Medulla oblongata (tissue), 1 donor: ENCODE measurements around the gene POU2F3.
"Not testable (repeated sequence)": the region's sequence is repeated elsewhere in the genome, so short reads cannot be mapped to it uniquely, and the experiment has no call there.

Experiments used
- DNase-seq: peaks from one replicate; pipeline ENCODE4 v3.0.0-alpha.2; 2015; ENCODE audit errors: extremely low spot score

The POU2F3 gene

DNA sequence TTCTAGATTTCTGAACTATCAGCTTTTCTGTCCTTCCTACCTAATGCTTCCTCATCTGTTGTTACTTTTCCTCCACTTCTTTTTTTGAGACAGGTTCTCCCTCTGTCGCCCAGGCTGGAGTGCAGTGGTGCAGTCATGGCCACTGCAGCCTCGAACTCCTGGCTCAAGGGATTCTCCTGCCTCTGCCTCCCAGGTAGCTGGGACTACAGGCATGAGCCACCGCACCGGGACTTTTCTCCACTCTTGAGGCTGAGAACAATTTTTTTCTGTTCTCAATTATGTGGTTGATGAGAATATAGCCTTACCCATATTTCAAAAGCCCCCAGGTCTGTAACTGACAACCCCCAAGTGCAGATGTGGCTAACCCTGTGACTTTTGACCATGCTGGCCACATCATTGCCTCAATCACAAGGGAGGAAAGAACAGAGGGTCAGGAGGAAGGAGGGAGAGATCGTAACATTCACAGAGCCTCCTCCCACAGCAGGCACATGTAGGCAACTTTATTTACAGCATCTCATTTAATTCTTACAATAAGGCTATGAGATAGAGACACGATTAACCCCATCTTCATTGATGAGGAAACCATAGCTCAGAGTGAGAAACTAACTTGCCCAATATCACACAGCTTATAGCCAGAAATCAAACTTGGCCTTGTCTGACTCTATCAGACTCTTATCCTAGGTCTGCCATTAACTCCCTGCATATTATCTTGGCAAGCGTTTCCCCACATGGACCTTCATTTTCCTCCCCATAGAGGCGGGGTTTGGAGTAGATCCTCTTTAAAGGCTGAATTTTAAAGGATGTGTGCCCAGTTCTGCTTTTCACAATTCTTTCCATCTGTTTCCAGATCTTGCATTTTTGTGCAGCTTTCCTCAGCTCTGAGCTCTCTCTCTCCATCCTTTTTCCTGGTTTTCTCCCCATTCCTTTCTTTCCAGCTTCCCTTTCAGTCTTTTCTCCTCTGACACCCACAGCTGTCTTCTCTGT, 9.6 kb downstream of the POU2F3 start:
- no peak for DNase-seq

GRCh38 chr11:120253377-120253776, 13.4 kb downstream of the POU2F3 start:
- not testable (repeated sequence) for DNase-seq

GRCh38 chr11:120254788-120255518, 15.0 kb downstream of the POU2F3 start:
- DNase-seq, result no peak

- DNase-seq, result no peak
These were observed 15.6 kb downstream of the POU2F3 start for GRCh38 chr11:120255519-120255866.

GRCh38 chr11:120256178-120256577, 16.2 kb downstream of the POU2F3 start:
- DNase-seq, result no peak

- no peak for DNase-seq
These were observed 16.8 kb downstream of the POU2F3 start for GRCh38 chr11:120256779-120257178.

- no peak for DNase-seq
These were observed 17.4 kb downstream of the POU2F3 start for GRCh38 chr11:120257346-120257745.

GRCh38 chr11:120258661-120259060, 18.7 kb downstream of the POU2F3 start:
- DNase-seq, result no peak

GRCh38 chr11:120259241-120259640, 19.3 kb downstream of the POU2F3 start:
- no peak for DNase-seq

- DNase-seq, result no peak
These were observed 20.1 kb downstream of the POU2F3 start for GRCh38 chr11:120259988-120260565.

- DNase-seq, result no peak
These were observed 20.7 kb downstream of the POU2F3 start for GRCh38 chr11:120260616-120261015.

DNA sequence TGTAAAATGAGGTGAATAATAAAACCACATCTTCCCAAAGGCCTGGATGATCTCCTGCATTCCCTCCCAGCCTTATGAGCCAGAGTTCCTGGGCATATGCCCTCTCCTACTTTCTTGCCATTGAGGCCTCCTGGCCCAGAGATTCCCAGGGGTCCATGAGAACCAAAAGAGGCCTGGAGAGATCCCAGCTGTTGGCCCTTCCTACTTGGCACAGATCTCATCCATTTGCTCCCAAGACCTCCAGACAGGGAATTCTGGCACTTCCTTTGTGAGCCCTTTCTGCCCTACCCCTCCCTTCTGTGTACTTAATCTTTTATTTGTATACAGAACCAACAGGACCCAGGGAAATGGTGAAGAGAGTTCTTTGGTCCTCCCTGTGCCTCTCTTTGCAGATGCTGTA, 21.4 kb downstream of the POU2F3 start:
- no peak for DNase-seq

DNA sequence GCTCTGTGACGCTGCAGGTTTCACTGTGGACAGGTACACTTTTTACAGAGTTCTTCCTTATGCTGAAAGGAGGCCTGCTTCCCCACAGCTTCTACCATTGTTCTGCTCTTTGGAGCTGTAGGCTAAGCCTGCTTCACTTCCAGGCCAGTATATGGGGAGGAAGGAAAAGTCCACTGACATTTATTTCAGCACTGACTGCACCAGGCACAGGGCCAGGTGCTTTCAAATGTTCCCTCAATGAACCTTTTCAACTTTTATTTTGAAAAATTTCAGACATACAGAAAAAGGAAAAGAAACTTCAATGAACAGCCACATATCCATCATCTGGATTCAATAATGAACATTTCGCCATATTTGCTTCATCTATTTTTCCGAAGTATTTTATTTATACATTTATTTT, 22.0 kb downstream of the POU2F3 start:
- no peak for DNase-seq

DNA sequence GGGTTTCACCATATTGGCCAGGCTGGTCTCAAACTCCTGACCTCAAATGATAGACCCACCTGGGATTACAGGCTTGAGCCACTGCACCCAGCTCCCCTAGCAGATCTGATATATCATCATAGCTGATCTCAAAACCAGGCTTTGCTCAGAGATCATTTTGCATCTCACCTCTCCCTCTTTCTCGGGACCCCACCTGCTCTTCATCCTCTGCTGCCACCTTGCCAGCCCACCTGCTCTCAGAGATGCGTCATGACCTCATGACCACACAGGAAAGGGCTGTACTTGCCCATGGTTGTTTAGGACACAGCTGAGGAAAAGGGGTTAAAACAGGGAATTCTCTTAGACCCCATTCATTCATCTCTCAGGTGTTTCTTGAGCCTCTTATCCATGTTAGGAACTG, 27.4 kb downstream of the POU2F3 start:
- DNase-seq, result no peak

DNA sequence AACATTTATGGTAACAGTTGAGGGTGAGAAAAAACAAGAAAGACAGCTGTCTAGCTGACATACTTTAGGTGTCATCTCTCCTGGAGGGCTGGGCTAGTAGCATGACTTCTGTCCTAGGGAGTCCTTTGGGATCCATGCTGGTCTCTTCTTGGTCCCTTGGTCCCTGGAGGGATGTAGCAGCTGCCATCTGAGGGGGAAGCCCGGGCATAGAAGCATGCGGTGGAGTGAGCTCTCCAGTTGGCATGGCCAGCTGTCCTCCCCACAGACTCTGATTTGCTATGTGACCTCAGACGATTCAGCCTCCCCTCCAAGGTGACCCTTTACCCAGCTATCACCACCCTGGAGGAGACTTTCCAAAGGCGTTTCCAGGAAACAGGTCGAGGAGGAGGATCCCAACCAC, 28.7 kb downstream of the POU2F3 start:
- DNase-seq, result no peak

DNA sequence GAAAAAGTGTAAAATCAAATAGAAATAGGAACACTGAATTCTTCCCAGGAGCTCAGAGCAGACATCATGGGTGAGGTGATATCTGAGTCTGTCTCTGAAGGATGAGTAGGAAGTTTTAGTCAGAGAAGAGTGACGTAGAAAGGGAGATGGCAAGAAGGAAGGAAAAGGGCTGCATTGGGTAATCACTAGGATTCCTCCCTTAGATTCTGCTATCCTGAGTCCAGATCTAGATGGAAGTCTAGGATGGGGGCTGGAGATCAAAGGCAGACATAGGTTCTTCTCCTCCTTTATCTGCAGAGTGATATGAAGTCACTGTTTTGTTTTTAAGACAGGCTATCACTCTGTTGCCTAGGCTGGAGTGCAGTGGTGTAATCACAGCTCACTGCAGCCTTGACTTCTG, 30.4 kb downstream of the POU2F3 start:
- DNase-seq, result no peak

GRCh38 chr11:120271672-120272071, 31.7 kb downstream of the POU2F3 start:
- DNase-seq, result no peak

GRCh38 chr11:120272303-120272702, 32.4 kb downstream of the POU2F3 start:
- DNase-seq, result no peak

DNA sequence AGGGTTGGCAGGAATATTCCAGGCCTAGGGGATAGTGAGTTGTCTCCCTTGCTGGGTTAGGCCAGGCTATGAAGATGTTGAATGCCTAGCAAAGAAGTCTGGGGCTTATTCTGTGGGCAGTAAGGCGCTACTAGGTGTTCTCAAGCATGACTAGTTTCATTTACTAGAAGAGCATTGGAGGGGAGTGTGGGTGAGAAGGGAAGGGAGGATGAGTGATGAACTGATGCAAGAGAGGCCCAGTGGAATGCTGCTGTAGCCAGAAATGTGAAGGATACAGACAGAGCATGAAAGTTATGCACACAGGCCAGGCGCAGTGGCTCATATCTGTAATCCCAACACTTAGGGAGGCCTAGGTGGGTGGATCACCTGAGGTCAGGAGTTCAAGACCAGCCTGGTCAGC, 33.5 kb downstream of the POU2F3 start:
- no peak for DNase-seq

DNA sequence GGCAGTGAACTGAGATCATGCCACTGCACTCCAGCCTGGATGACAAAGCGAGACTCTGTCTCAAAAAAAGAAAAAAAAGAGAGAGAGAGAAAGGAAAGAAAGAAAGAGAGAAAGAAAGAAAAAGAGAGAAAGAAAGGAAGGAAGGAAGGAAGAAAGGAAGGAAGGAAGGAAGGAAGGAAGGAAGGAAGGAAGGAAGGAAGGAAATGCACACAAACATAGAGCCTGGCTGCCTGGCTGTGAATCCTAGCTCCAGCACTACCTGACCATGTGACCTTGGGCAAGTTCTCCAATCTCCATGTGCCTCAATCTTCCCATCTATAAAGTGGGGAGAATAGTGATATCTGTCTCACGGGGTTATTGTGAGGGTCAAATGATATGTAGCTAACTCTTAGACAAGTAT, 34.0 kb downstream of the POU2F3 start:
- DNase-seq, result not testable (repeated sequence)

DNA sequence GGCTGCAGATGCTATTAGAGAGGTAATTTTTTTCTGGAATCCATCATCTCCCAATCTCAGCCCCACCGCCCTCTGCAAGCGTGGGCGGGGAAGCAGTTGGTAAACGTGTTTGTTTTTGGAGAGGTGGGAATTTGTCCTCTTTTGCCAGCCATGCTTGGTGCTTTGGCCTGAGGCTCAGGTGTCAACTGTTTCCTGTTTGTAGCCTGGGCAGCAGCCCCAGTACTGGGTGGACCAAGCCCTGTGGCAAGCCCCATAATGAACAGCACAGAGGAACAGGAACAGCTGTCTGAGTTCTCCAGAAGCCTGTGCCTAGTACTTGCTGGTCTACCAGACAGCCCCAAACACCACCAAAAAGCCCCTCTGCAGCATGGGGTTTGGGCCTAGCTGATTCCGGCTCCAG, 39.6 kb downstream of the POU2F3 start:
- DNase-seq, result no peak

- DNase-seq, result no peak
These were observed 40.7 kb downstream of the POU2F3 start for GRCh38 chr11:120280600-120281051.
